B cell (primary cell): Measurements from ENCODE around the gene MBD1. TPM values are rescaled to one million over a fixed set of nuclear protein-coding genes. Genes with fewer than 3 reads are reported as not detected.

Source experiments
- ATAC-seq: fragments of 200-7000 bp; cut with Tn5 transposase; one replicate; pipeline ENCODE4 v1.10.0; 2021; ENCODE audit warnings: low read depth, mild to moderate bottlenecking, moderate number of reproducible peaks, moderate library complexity
- CTCF ChIA-PET: fragments of 350-600 bp; sonication (Branson Sonifier 250); formaldehyde crosslinking; loops from one replicate; lab custom pipeline; 2021; ENCODE audit warnings: antibody characterized with exemption, inconsistent platforms; lab: Charles Lee
- POLR2A ChIA-PET: fragments of 350-600 bp; sonication (Branson Sonifier 250); formaldehyde crosslinking; loops from one replicate; lab custom pipeline; 2021; ENCODE audit warnings: antibody characterized with exemption; lab: Charles Lee
- DNase-seq: peaks from one replicate; pipeline ENCODE4 v3.0.0; 2013
- H2AFZ ChIP-seq: 2 replicates; pipeline ENCODE4 v1.6.1; 2012; ENCODE audit warnings: mild to moderate bottlenecking, low read depth, low read length; ENCODE audit not compliant: insufficient read depth, poor library complexity, severe bottlenecking
- H3K27ac ChIP-seq, 2 donors: 1 replicate in 1 of 2; 2 replicates in 1 of 2; pipeline ENCODE4 v1.5.1; 2012 to 2013; ENCODE audit warnings: low read length in 2 of 2, mild to moderate bottlenecking in 2 of 2, moderate library complexity in 1 of 2
- H3K27me3 ChIP-seq, 4 experiments: fragments of 200-600 bp in 1 of 4; sonication (generic) in 1 of 4; replicated peaks in 1 of 4; 1 replicate in 2 of 4; 2 replicates in 2 of 4; pipeline versions ENCODE4 v1.6.1 to v1.7.0; 2013 to 2016; ENCODE audit warnings: low read length in 3 of 4, mild to moderate bottlenecking in 2 of 4, mixed read lengths in 1 of 4, moderate library complexity in 1 of 4; ENCODE audit not compliant: insufficient read depth in 4 of 4, control insufficient read depth in 3 of 4; ENCODE audit errors: control extremely low read depth in 1 of 4
- H3K36me3 ChIP-seq, 2 experiments: replicated peaks in 1 of 2; 1 replicate in 1 of 2; 2 replicates in 1 of 2; pipeline versions ENCODE4 v1.6.1 to v1.7.1; 2013; ENCODE audit warnings: low read length in 1 of 2; ENCODE audit not compliant: insufficient read depth in 2 of 2, control insufficient read depth in 1 of 2; ENCODE audit errors: control extremely low read depth in 1 of 2, extremely low read depth in 1 of 2
- H3K4me1 ChIP-seq, 2 donors: fragments of 200-600 bp in 1 of 2; sonication (generic) in 1 of 2; 1 replicate in 1 of 2; 2 replicates in 1 of 2; pipeline versions ENCODE4 v1.5.1 to v1.6.1; 2013 to 2017; ENCODE audit warnings: low read length in 2 of 2; ENCODE audit not compliant: control insufficient read depth in 2 of 2, insufficient read depth in 2 of 2
- H3K4me2 ChIP-seq: replicated peaks from 2 replicates; pipeline ENCODE3; 2012; ENCODE audit warnings: mild to moderate bottlenecking, low read depth, low read length; ENCODE audit not compliant: poor library complexity, severe bottlenecking
- H3K4me3 ChIP-seq, 5 experiments: fragments of 200-600 bp in 1 of 5; sonication (generic) in 1 of 5; 1 replicate in 3 of 5; 2 replicates in 2 of 5; pipeline versions ENCODE4 v1.5.1 to v1.7.0; 2011 to 2016; ENCODE audit warnings: low read length in 4 of 5, mild to moderate bottlenecking in 4 of 5, low read depth in 2 of 5, control low read depth in 1 of 5, moderate library complexity in 1 of 5; ENCODE audit not compliant: insufficient read depth in 1 of 5; ENCODE audit errors: control extremely low read depth in 1 of 5, extremely low read depth in 1 of 5
- H3K79me2 ChIP-seq: fragments of 200-600 bp; sonication (generic); one replicate; pipeline ENCODE4 v1.6.0; 2016; ENCODE audit warnings: low read length; ENCODE audit not compliant: control insufficient read depth, insufficient read depth
- H3K9ac ChIP-seq: fragments of 200-600 bp; sonication (generic); 2 replicates; pipeline ENCODE4 v1.6.1; 2017; ENCODE audit warnings: mild to moderate bottlenecking, low read length, moderate library complexity
- H3K9me3 ChIP-seq, 3 donors: one replicate each; pipeline versions ENCODE4 v1.6.1 to v1.7.1; 2013; ENCODE audit warnings: low read length in 2 of 3; ENCODE audit not compliant: control insufficient read depth in 2 of 3, insufficient read depth in 1 of 3; ENCODE audit errors: control extremely low read depth in 1 of 3
- H4K20me1 ChIP-seq: 2 replicates; pipeline ENCODE4 v1.6.0; 2012; ENCODE audit warnings: mild to moderate bottlenecking, low read length; ENCODE audit not compliant: insufficient read depth, control insufficient read depth, poor library complexity, severe bottlenecking
- H3K27ac Mint-ChIP-seq: one replicate; pipeline ENCODE4 v1.8.0; 2021; ENCODE audit warnings: mixed read lengths
- H3K27me3 Mint-ChIP-seq: one replicate; pipeline ENCODE4 v1.8.0; 2021; ENCODE audit warnings: mixed read lengths
- H3K4me1 Mint-ChIP-seq: one replicate; pipeline ENCODE4 v1.8.0; 2021; ENCODE audit warnings: mixed read lengths
- H3K4me3 Mint-ChIP-seq: one replicate; pipeline ENCODE4 v1.8.0; 2021; ENCODE audit warnings: mixed read lengths
- H3K9me3 Mint-ChIP-seq: one replicate; pipeline ENCODE4 v1.8.0; 2022; ENCODE audit warnings: mixed read lengths; ENCODE audit not compliant: insufficient read depth
- CTCF ChIP-seq: fragments of 200-600 bp; IDR thresholded peaks from one replicate; pipeline ENCODE4 v1.8.0; 2022; ENCODE audit warnings: antibody characterized with exemption, mild to moderate bottlenecking
- EZH2 ChIP-seq: IDR thresholded peaks from 2 replicates; pipeline ENCODE4 v1.6.1; 2012; ENCODE audit warnings: borderline replicate concordance, low read depth, mild to moderate bottlenecking, moderate library complexity, low read length; ENCODE audit not compliant: insufficient read depth, poor library complexity, severe bottlenecking
- WGBS: methylation state at CpG from one replicate; pipeline ENCODE4 v1.1.5; 2013; ENCODE audit warnings: missing lambda C conversion rate; ENCODE audit not compliant: insufficient coverage; 5-methylcytosine and 5-hydroxymethylcytosine counted together
- intact Hi-C: fragments of 100-400 bp; cut with micrococcal nuclease; formaldehyde crosslinking; loops from one replicate; pipeline ENCODE4 v1.10.0; 2022
- polyA plus RNA-seq: library from polyadenylated mRNA; depleted of rRNA; stranded (reverse); fragments of >200 nt; gene quantifications from 2 replicates; pipeline ENCODE4 v1.2.3, GENCODE V29; 2012
- total RNA-seq, 2 donors: library from RNA; stranded (reverse); fragments of 120-200 nt in 1 of 2; gene quantifications; 1 replicate in 1 of 2; 2 replicates in 1 of 2; pipeline versions ENCODE4 v1.2.3 to v1.2.4, GENCODE V29; 2013 to 2022

Gene MBD1
- total and polyA plus RNA-seq, 2 donors (not counting 1 experiment from before 2014, with no cell fraction given): 120 to 135 TPM

GRCh38 chr18:50282521-50283335 lies 1.4 kb upstream of the MBD1 start:
- Histone ChIP-seq H3K27ac (no peak overlapping the region), H3K4me1 (peaks cover 35 to 42% of the 10 kb centered on the region in 2 donors), H4K20me1 (peaks cover 30% of the 10 kb centered on the region), H3K9ac (no peak overlapping the region), H3K9me3 (no peaks in the 10 kb centered on the region), H3K79me2 (peaks cover 40% of the 10 kb centered on the region), H3K27me3 (no peaks in the 10 kb centered on the region), H3K36me3 (peaks cover 0 to 57% of the 10 kb centered on the region in 2 experiments), H3K4me2 (peak overlapping the region; percentile 97), H2AFZ (no peak overlapping the region), H3K4me3 (no peak overlapping the region)
- 97% methylated on average over 39 of the region's 42 CpGs for WGBS
- peak overlapping the region; percentile 97 for H3K27ac Mint-ChIP-seq
- no peaks in the 10 kb centered on the region for H3K9me3 Mint-ChIP-seq
- ChIA-PET CTCF (interaction anchor here (2.0 to 2.8 kb wide), 3 partner anchors 12 to 74 kb away, joined by 17 to 44 read pairs (median 27); partner anchors contain the start of gene CFAP53), POLR2A (interaction anchor here (1.4 to 1.9 kb wide), 2 partner anchors 16 to 796 kb away, joined by 8 to 10 read pairs; partner anchors contain the start of genes C18orf32 and CFAP53)
- H3K4me3 Mint-ChIP-seq: peak overlapping the region; percentile 97
- H3K4me1 Mint-ChIP-seq: peaks cover 52% of the 10 kb centered on the region
- H3K27me3 Mint-ChIP-seq: no peaks in the 10 kb centered on the region
- intact Hi-C loops: no loop called here
- ATAC-seq (no peak), DNase-seq (peak; percentile 30)
- TF ChIP-seq CTCF (no peak), EZH2 (no peak)
